HL-60 (cell line): ENCODE results near the gene ADGRA1.

ENCODE experiments used
- DNase-seq, 2 experiments: peaks; one replicate each; pipeline ENCODE4 v3.0.0-alpha.2; 2010 to 2020; ENCODE audit warnings: low read depth in 1 of 2, low spot score in 1 of 2
- H3K27ac ChIP-seq: fragments of 250-450 bp; sonication (Bioruptor Pico); replicated peaks from 2 replicates; pipeline ENCODE4 v1.5.1; 2020; ENCODE audit warnings: mild to moderate bottlenecking, moderate library complexity
- H3K27me3 ChIP-seq: fragments of 250-450 bp; sonication (Bioruptor Pico); 2 replicates; pipeline ENCODE4 v1.5.1; 2021; ENCODE audit warnings: mild to moderate bottlenecking, moderate library complexity; ENCODE audit not compliant: insufficient read depth, poor library complexity, severe bottlenecking
- H3K4me3 ChIP-seq: replicated peaks from 2 replicates; pipeline ENCODE4 v1.5.1; 2011; ENCODE audit warnings: mild to moderate bottlenecking, control low read depth, low read length; ENCODE audit not compliant: insufficient read depth
- GABPA ChIP-seq: IDR thresholded peaks from 2 replicates; pipeline ENCODE4 v1.6.1; 2012; ENCODE audit warnings: low read depth
- POLR2AphosphoS5 ChIP-seq: IDR thresholded peaks from 2 replicates; pipeline ENCODE4 v1.6.1; 2012; ENCODE audit warnings: low read depth
- SPI1 ChIP-seq: IDR thresholded peaks from 2 replicates; pipeline ENCODE4 v1.6.1; 2012; ENCODE audit warnings: low read depth, mild to moderate bottlenecking, borderline replicate concordance
- TF ChIP-seq, protein P1 (sequence below): IDR thresholded peaks from one replicate; pipeline ENCODE4 v1.5.1; 2011; ENCODE audit warnings: low read length, control low read depth, inconsistent platforms; ENCODE audit not compliant: insufficient read depth
- TF ChIP-seq, protein P2 (sequence below): IDR thresholded peaks from 2 replicates; pipeline ENCODE4 v1.6.1; 2012; ENCODE audit warnings: low read depth; ENCODE audit not compliant: insufficient replicate concordance

The ADGRA1 gene

DNA sequence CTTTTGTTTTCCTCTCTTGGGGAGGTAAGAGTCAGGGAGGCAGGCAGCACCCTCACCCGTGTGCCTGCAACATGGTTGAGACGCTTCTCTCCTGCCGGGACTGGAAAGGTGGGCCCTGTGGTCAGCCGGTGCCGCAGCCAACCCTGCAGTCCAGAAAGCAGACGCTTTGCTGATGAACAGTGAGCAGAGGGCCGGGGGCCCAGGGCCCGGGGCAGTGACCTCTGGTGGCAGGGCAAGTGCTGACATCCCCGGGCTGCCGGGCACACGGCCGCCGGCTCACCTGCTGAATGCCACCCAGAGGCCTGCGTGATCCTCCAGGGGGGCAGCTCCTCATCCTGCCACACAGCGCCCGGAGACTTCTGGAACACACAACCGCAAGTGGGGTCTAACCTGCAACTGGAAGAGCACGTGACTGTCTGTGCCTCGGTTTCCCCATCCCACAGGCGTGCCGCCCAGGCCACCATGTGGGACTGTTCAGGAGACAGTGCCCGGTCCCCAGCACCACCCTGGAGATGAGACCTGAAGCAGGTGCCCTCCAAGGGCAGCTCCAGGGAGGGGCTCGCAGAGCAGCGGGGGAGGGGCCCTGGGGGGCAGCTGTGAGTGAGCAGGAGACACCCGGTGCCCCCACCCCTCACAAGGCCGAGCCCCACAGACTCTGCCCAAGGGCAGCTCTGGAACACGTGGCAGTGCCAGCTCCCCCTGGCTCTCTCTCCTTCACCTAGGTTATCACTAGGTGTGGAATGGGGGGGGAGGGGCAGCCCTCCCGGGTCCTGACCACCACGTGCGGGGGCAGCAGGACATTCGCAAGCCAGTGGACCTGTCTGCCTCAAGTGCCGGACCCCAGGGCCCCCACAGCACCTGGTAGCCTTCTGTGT lies 2.2 kb upstream of the ADGRA1 start:
- no peak for DNase-seq
- Histone ChIP-seq H3K4me3 (no peak overlapping the region), H3K27ac (no peak overlapping the region), H3K27me3 (peaks cover 21% of the 10 kb centered on the region)
- TF ChIP-seq, protein P1, sequence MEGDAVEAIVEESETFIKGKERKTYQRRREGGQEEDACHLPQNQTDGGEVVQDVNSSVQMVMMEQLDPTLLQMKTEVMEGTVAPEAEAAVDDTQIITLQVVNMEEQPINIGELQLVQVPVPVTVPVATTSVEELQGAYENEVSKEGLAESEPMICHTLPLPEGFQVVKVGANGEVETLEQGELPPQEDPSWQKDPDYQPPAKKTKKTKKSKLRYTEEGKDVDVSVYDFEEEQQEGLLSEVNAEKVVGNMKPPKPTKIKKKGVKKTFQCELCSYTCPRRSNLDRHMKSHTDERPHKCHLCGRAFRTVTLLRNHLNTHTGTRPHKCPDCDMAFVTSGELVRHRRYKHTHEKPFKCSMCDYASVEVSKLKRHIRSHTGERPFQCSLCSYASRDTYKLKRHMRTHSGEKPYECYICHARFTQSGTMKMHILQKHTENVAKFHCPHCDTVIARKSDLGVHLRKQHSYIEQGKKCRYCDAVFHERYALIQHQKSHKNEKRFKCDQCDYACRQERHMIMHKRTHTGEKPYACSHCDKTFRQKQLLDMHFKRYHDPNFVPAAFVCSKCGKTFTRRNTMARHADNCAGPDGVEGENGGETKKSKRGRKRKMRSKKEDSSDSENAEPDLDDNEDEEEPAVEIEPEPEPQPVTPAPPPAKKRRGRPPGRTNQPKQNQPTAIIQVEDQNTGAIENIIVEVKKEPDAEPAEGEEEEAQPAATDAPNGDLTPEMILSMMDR: no peak
- no peak for TF ChIP-seq POLR2AphosphoS5
- TF ChIP-seq, protein P2, sequence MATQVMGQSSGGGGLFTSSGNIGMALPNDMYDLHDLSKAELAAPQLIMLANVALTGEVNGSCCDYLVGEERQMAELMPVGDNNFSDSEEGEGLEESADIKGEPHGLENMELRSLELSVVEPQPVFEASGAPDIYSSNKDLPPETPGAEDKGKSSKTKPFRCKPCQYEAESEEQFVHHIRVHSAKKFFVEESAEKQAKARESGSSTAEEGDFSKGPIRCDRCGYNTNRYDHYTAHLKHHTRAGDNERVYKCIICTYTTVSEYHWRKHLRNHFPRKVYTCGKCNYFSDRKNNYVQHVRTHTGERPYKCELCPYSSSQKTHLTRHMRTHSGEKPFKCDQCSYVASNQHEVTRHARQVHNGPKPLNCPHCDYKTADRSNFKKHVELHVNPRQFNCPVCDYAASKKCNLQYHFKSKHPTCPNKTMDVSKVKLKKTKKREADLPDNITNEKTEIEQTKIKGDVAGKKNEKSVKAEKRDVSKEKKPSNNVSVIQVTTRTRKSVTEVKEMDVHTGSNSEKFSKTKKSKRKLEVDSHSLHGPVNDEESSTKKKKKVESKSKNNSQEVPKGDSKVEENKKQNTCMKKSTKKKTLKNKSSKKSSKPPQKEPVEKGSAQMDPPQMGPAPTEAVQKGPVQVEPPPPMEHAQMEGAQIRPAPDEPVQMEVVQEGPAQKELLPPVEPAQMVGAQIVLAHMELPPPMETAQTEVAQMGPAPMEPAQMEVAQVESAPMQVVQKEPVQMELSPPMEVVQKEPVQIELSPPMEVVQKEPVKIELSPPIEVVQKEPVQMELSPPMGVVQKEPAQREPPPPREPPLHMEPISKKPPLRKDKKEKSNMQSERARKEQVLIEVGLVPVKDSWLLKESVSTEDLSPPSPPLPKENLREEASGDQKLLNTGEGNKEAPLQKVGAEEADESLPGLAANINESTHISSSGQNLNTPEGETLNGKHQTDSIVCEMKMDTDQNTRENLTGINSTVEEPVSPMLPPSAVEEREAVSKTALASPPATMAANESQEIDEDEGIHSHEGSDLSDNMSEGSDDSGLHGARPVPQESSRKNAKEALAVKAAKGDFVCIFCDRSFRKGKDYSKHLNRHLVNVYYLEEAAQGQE: no peak
- TF ChIP-seq SPI1: no peak
- TF ChIP-seq GABPA: no peak

DNA sequence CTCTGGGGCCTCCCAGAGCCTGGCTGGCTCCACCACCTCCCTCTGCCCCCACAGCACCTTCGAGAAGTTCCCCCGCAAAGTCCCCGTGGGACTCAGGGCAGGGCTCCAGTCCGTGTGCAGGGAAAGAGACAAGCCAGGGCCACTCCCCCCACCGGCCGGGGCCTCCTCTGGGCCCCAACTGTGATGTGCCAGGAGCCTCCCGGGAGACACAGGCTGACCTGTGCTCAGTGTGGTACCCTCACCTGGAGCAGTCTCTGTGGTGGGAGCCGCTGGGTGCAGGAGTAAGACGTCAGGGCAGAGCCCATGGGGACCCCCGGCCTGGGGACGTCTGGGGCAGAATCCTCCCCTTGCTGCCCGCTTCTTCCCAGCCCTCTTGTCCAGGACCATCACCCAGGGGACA lies 1.5 kb upstream of the ADGRA1 start:
- no peak for DNase-seq
- Histone ChIP-seq H3K27ac (no peak overlapping the region), H3K4me3 (no peak overlapping the region), H3K27me3 (peaks cover 21% of the 10 kb centered on the region)
- TF ChIP-seq, protein P2: no peak
- no peak for TF ChIP-seq SPI1
- TF ChIP-seq, protein P1: no peak
- no peak for TF ChIP-seq GABPA
- no peak for TF ChIP-seq POLR2AphosphoS5

DNA sequence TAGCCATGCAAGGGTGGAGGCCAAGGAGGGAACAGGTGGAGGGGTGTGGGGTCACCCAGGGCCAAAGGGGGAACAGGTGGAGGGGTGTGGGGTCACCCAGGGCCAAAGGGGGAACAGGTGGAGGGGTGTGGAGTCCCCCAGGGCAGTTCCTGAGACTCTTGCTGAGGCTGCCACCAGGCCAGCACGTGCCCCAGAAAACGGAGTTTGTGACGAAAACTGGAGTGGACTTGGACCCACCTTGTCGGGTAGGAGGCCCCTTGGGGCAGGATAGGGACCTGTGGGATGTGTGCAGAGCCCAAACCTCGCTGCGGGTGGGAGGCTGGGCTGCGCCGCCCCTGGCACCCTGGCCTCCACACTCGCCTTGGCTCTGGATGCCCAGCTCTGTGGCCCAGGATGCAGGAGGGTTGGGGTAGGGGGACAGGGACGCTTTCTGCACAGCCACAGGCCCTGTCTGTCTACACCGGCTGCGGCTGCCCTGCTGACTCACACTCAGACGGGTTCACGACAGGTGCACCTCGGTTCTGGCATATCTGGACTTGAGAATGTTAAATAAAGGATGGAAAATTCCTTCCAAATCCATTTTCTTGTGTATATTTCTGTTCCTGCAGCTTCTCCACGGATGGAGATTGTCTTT lies 562 bp upstream of the ADGRA1 start:
- DNase-seq: no peak
- Histone ChIP-seq H3K27ac (no peak overlapping the region), H3K27me3 (peaks cover 21% of the 10 kb centered on the region), H3K4me3 (no peak overlapping the region)
- TF ChIP-seq, protein P1: no peak
- TF ChIP-seq POLR2AphosphoS5 (no peak), GABPA (no peak), SPI1 (no peak)
- TF ChIP-seq, protein P2: no peak
